ENCODE results near the gene PPM1M.

PPM1M gene

DNA sequence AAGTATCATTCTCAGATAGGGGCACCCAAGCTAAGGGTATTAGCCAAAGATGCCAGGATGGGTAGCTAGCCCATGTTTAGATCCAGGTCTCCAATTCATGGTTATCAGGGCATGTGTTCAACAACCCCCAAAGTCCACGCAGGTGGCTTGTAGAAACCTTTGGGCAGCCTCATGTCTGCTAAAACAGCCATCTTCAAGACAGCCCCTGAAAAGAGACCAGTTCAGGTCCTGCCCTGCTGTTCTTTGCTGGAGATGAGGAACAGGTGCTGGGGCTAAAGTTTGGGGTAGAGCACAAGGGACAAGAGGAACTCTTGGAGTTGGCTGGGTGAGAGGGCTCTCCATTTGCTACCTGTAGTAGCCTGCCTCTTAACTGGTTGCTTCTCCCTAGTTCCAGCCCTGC lies 4.6 kb downstream of the PPM1M start:
- Histone ChIP-seq H3K4me1 (ENCODE audit: control insufficient read depth in 1 of 2, insufficient read depth in 1 of 2, low read depth in 1 of 2, low read length in 1 of 2) (peaks cover 50 to 65% of the 10 kb centered on the region in 2 experiments), H3K36me3 (peaks cover 74% of the 10 kb centered on the region), H3K4me3 (ENCODE audit: low read depth in 1 of 2, low read length in 1 of 2) (no peak overlapping the region), H3K27ac (peak overlapping the region; percentile 98), H3K9me3 (no peaks in the 10 kb centered on the region), H3K27me3 (no peaks in the 10 kb centered on the region)
- TF ChIP-seq, protein P1, sequence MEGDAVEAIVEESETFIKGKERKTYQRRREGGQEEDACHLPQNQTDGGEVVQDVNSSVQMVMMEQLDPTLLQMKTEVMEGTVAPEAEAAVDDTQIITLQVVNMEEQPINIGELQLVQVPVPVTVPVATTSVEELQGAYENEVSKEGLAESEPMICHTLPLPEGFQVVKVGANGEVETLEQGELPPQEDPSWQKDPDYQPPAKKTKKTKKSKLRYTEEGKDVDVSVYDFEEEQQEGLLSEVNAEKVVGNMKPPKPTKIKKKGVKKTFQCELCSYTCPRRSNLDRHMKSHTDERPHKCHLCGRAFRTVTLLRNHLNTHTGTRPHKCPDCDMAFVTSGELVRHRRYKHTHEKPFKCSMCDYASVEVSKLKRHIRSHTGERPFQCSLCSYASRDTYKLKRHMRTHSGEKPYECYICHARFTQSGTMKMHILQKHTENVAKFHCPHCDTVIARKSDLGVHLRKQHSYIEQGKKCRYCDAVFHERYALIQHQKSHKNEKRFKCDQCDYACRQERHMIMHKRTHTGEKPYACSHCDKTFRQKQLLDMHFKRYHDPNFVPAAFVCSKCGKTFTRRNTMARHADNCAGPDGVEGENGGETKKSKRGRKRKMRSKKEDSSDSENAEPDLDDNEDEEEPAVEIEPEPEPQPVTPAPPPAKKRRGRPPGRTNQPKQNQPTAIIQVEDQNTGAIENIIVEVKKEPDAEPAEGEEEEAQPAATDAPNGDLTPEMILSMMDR (IDR thresholded peaks at IDR 0.05) = no peak

DNA sequence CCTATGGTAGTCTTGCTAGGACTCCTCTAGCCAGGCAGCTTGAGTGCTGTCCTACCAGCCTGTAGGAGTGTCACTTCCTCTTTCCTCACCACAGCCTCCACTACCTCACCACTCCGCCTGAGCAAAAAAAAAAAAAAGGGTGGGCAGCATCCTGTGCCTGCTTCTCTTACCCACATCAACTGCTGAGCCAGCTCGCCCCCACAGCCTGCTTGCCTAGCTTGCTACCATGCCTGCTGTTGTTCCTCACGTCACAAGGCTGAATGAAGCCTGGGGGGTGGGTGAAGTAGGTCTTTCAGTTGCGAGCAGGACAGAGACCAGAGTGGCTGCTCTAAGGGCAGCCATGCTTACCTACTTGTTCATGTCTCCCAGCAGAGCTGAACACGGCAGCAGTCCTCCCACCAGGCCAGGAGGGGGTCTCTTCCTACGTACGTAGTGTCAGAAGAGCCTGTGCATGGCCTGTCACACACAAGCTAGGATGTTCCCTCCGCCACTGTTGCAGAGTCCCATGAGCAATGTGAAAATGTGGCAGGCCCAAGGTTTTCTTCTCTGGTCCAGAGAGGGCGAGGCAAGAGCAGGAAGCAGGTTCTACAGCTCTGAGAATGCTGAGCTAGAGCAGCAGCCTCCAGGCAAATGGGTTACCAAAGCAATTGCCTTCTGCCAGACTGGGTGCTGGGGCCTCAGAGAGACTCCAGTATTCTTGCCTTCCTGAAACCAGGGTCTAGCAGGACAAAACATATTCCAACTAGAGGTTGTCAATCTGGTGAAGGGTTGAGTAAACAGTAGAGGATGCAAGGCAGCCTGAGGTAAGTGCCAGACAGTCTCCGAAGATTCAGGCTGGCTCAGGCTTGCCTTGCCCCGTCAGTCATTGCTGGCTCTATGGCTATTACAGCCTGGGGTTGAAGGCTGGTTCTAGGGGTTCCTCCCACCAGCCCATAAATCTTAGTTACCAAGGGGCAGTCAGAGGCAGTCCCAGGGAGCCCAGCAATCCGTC lies 8.1 kb downstream of the PPM1M start:
- no peaks in the 10 kb centered on the region for H3K9me3 ChIP-seq
- H3K4me1 ChIP-seq (ENCODE audit: control insufficient read depth in 1 of 2, insufficient read depth in 1 of 2, low read depth in 1 of 2, low read length in 1 of 2) = peaks cover 22 to 34% of the 10 kb centered on the region in 2 experiments
- peak overlapping the region; percentile 4 to 43 for H3K4me3 ChIP-seq (ENCODE audit: low read depth in 1 of 2, low read length in 1 of 2)
- TF ChIP-seq, protein P1 (IDR thresholded peaks at IDR 0.05) = peak; percentile 44
- no peaks in the 10 kb centered on the region for H3K27me3 ChIP-seq
- peak overlapping the region; percentile 91 for H3K27ac ChIP-seq
- H3K36me3 ChIP-seq = peaks cover 97% of the 10 kb centered on the region

DNA sequence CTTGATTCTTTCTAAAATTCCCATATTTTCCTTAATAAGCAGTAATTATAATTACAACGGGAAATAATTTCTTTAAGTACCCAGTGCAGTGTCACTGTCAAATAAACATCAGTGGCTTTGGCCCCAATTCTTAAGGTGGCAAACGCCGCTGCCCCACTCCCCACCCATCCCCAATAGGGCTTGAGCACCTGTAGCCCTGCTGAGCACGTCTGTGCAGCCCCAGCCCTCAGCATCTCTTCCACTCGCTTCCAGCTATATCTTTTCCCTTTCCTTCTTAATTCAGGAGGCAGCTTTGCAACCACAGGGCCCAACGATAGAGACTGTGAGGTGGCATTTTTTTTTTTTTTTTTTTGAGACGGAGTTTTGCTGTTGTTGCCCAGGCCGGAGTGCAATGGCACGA lies 9.0 kb downstream of the PPM1M start:
- Histone ChIP-seq H3K36me3 (peaks cover 97% of the 10 kb centered on the region), H3K9me3 (no peaks in the 10 kb centered on the region), H3K27me3 (no peaks in the 10 kb centered on the region), H3K4me1 (ENCODE audit: control insufficient read depth in 1 of 2, insufficient read depth in 1 of 2, low read depth in 1 of 2, low read length in 1 of 2) (peaks cover 17 to 26% of the 10 kb centered on the region in 2 experiments), H3K27ac (peak overlapping the region; percentile 91), H3K4me3 (ENCODE audit: low read depth in 1 of 2, low read length in 1 of 2) (no peak overlapping the region)
- TF ChIP-seq, protein P1 (IDR thresholded peaks at IDR 0.05) = no peak

DNA sequence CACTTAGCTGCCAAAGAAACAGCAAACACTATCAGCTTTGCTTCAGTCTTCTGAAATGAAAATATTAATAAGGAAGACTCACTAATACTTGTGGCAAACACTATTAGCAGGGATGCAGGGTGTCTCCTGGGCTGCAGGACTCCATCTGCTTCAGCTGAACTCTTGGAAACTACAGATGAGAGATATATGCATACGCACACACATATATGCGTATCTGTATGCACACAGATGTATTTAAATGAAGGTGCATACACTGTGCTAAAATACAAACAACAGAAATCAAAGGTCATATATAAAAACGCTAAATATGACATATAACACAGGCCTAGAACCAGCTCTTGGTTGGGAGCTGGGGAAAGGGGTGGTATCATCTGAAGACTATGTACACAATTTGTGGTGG lies 10.6 kb downstream of the PPM1M start:
- Histone ChIP-seq H3K27me3 (no peaks in the 10 kb centered on the region), H3K36me3 (peaks cover 97% of the 10 kb centered on the region), H3K4me3 (ENCODE audit: low read depth in 1 of 2, low read length in 1 of 2) (no peak overlapping the region), H3K27ac (peak overlapping the region; percentile 56), H3K9me3 (no peaks in the 10 kb centered on the region), H3K4me1 (ENCODE audit: control insufficient read depth in 1 of 2, insufficient read depth in 1 of 2, low read depth in 1 of 2, low read length in 1 of 2) (peaks cover 17 to 25% of the 10 kb centered on the region in 2 experiments)
- TF ChIP-seq, protein P1 (IDR thresholded peaks at IDR 0.05) = no peak

DNA sequence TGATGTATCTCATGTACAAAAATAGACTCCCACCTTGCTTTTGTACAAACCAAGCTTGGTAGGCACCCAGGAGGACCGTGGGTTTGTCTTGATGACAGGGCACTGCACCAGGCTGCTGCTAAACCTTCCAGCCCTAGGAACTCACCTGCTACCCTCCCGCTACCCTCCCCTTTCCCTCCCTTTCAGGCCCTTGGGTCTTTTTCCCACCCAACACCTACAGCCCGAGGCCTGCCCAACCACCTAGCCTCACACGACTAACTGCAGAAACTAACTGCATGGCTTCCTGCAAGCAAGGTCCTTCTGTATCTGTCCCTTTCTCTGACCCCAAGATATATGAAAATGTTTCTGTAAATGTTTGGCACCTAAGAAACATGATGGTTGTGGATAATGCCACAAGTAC lies 11.1 kb downstream of the PPM1M start:
- Histone ChIP-seq H3K36me3 (peaks cover 94% of the 10 kb centered on the region), H3K9me3 (no peaks in the 10 kb centered on the region), H3K4me3 (ENCODE audit: low read depth in 1 of 2, low read length in 1 of 2) (no peak overlapping the region), H3K4me1 (ENCODE audit: control insufficient read depth in 1 of 2, insufficient read depth in 1 of 2, low read depth in 1 of 2, low read length in 1 of 2) (peaks cover 17 to 24% of the 10 kb centered on the region in 2 experiments), H3K27ac (no peak overlapping the region), H3K27me3 (no peaks in the 10 kb centered on the region)
- TF ChIP-seq, protein P1 (IDR thresholded peaks at IDR 0.05) = no peak

Measured in neutrophil (primary cell).